GM21447 (cell line): ENCODE results near the gene UBR3.

Experiments
- ATAC-seq: cut with Tn5 transposase; IDR thresholded peaks from one replicate; pipeline ENCODE4 v1.9.1; 2021; ENCODE audit not compliant: unreplicated experiment

UBR3 gene

GRCh38 chr2:169999054-169999453 is 171.8 kb downstream of the UBR3 start:
- ATAC-seq: no peak

- no peak for ATAC-seq
Observed at GRCh38 chr2:170002096-170002495, 174.8 kb downstream of the UBR3 start.

GRCh38 chr2:170005702-170006101 is 178.4 kb downstream of the UBR3 start:
- ATAC-seq: no peak

- ATAC-seq: no peak
Observed at GRCh38 chr2:170006587-170007325, 179.5 kb downstream of the UBR3 start.

- no peak for ATAC-seq
Observed at GRCh38 chr2:170009209-170009608, 182.0 kb downstream of the UBR3 start.

- no peak for ATAC-seq
Observed at GRCh38 chr2:170012773-170013172, 185.5 kb downstream of the UBR3 start.

GRCh38 chr2:170013802-170014551 is 186.7 kb downstream of the UBR3 start:
- no peak for ATAC-seq

GRCh38 chr2:170014769-170015168 is 187.5 kb downstream of the UBR3 start:
- ATAC-seq: no peak

- ATAC-seq: no peak
Observed at GRCh38 chr2:170017860-170018532, 190.7 kb downstream of the UBR3 start.

- ATAC-seq: no peak
Observed at GRCh38 chr2:170019060-170019805, 192.0 kb downstream of the UBR3 start.

GRCh38 chr2:170020777-170021176 is 193.5 kb downstream of the UBR3 start:
- no peak for ATAC-seq

- no peak for ATAC-seq
Observed at GRCh38 chr2:170022692-170023091, 195.4 kb downstream of the UBR3 start.

- ATAC-seq: peak; percentile 82
Observed at GRCh38 chr2:170024721-170025120, 197.5 kb downstream of the UBR3 start.

GRCh38 chr2:170025223-170025622 is 198.0 kb downstream of the UBR3 start:
- no peak for ATAC-seq

GRCh38 chr2:170026361-170026760 is 199.1 kb downstream of the UBR3 start:
- ATAC-seq: no peak

- ATAC-seq: no peak
Observed at GRCh38 chr2:170029551-170029950, 202.3 kb downstream of the UBR3 start.

- ATAC-seq: no peak
Observed at GRCh38 chr2:170030040-170030439, 202.8 kb downstream of the UBR3 start.

- ATAC-seq: no peak
Observed at GRCh38 chr2:170031288-170031687, 204.0 kb downstream of the UBR3 start.

GRCh38 chr2:170034596-170034995 is 207.3 kb downstream of the UBR3 start:
- ATAC-seq: no peak

GRCh38 chr2:170038734-170039133 is 211.5 kb downstream of the UBR3 start:
- no peak for ATAC-seq
